Effector CD8-positive, alpha-beta T cell (primary cell): ENCODE results near the gene ZBTB7C.

ENCODE experiments used
- DNase-seq: peaks from one replicate; lab custom pipeline; 2025; lab: John Stamatoyannopoulos, UW

Gene ZBTB7C

GRCh38 chr18:48354746-48355260 is 54.4 kb downstream of the ZBTB7C start:
- DNase-seq: no peak

DNA sequence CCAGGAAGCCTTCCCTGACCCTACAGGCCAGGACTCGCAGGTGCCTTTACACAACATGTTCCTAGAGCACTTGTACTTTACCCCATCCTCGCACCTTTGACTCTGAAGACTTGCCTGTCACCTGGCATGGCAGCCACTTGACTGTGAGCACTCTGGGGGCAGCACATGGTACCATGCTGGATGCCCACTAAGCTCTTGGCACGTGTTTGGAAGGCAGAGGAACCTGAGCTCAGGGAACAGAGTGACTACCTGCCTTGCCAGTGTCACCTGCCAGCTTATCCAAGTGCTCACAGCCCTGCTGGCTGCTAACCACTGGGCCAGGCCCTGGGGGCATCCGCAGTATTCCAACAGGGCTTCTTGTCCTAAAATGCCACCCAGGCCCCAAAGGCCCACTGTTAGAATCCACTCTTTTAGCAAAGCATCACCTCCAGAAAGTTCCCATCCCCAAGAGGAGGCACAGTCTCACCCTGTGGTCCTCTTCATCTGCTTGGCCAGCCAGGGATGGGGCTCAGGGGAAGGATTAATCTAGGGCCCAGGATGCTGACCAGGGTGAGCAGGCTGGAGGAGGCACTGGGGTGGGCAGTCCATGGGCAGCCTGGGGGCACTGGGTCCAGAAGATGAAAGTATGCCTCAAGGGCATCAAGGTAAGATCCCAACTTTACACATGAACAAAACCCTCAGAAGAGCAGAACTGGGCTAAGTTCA is 57.0 kb downstream of the ZBTB7C start:
- DNase-seq: no peak

DNA sequence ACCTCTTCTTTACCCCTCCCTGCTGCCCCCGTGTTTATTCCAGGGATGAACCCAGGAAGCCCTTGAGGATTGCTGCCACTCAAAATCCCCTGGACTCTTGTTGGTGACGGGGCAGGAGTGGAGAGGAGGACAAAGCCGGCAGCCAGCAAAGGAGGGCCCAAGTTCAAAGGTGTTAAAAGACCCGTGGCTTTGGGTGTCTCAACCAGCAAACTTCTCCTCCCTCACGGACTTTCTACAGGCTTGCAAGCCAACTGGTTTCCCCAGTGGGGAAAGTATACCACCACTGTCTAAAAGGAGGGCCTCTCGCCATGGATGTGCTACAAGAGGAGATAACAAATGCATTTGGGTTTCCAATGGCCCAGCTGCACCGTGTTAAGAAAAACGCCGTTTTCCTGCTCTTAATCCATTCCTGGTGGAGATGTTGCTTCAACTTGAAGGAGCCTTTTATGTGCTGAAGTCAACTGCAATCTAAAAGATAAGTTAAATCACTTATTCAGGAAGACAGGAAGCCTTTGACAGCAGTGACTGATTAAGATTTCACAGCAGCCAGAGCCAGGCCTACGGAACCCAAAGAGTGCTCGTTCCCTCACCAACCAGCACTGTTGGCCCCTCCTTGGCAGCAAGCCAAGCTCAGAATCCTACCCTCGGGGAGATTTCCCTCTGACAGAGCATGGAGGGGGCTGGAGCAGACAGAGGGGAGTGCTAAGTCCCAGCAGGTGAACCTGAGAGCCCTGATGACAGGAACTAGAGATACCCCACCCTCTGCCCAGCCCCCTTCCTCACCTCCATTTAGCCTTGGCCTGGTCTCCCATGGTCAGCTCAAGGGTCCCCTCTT is 57.8 kb downstream of the ZBTB7C start:
- no peak for DNase-seq

- no peak for DNase-seq
These were observed 60.4 kb downstream of the ZBTB7C start for GRCh38 chr18:48348739-48349138.

- DNase-seq: no peak
These were observed 61.3 kb downstream of the ZBTB7C start for GRCh38 chr18:48347756-48348326.

GRCh38 chr18:48345596-48345995 is 63.6 kb downstream of the ZBTB7C start:
- DNase-seq: no peak

- no peak for DNase-seq
These were observed 66.6 kb downstream of the ZBTB7C start for GRCh38 chr18:48342581-48342980.

DNA sequence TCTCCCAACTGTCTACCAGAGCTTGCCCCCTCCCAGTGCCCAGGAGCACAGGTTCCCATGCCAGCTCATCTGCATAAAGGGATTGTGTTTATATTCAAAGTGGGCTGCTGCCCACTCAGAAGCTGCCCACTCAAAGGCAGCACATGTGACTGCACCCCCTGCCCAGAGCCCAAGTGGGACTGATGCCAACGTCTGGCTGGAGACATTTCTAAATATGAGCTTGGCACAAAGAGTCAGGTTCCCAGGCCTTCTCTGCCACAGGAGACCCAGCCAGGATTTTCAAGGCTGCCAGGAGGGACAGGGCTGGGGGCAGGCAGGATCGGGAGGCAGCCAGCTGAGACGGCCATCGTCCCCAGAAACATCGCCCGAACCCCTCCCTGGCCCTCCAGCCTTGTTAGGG is 67.1 kb downstream of the ZBTB7C start:
- DNase-seq: no peak

DNA sequence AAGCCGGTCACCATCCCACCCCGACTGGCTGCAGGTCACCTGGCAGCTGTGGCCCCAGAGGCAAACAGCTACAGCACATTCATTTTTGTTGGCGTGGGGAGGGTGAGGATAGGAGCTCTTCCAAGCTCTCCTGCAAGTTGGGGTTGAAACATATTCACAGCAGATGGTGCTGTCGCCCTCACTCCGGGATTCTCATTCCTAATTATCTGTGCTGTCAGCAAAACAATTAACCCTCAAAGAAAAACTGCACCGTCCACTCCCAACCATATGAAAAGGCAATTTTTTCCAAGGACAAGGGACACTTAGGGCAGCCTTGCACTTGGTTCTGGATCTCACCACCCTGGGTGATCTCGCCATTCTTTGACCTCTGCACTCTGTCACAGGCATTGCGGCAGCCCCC is 68.6 kb downstream of the ZBTB7C start:
- no peak for DNase-seq

DNA sequence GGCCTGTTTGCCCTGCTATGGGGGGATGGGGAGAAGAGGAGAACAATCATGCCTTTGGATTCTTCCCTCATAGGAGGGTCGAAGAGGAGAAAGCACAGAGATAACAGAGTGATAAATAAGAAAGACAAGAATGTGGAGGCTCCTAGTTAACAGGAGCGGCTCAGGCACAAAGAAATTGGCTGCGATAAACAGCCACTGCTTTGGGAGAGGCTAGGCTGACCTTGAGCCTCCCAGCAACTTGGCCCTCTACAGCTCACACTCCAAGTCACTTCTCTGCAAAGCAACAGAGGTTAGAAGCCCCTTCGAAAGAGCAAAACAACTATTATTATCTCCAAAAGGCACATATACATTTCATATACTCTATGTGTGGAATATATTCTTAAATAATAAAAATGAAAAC is 69.5 kb downstream of the ZBTB7C start:
- DNase-seq: no peak

GRCh38 chr18:48338915-48339314 is 70.3 kb downstream of the ZBTB7C start:
- no peak for DNase-seq

DNA sequence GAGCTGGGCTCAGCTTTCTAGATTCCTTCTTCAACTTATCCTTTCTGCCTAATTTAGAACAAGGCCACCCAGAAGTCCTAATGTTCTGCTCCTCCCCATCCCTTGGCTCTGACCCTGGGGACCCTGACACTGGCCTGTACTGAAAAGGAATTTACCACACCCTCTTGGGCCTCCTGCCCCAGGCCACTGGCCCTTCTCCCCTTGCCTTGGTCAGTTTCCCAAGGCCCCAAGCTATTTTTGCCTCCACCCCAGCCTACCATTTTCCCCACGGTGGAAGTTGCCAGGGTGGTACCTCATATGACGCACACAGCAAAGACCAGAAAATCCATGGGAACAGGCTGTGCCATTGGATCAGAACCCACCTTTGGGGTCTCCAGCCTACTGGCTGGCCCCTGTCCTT is 72.1 kb downstream of the ZBTB7C start:
- no peak for DNase-seq

GRCh38 chr18:48336332-48336731 is 72.9 kb downstream of the ZBTB7C start:
- DNase-seq: no peak

GRCh38 chr18:48335829-48336228 is 73.4 kb downstream of the ZBTB7C start:
- no peak for DNase-seq

DNA sequence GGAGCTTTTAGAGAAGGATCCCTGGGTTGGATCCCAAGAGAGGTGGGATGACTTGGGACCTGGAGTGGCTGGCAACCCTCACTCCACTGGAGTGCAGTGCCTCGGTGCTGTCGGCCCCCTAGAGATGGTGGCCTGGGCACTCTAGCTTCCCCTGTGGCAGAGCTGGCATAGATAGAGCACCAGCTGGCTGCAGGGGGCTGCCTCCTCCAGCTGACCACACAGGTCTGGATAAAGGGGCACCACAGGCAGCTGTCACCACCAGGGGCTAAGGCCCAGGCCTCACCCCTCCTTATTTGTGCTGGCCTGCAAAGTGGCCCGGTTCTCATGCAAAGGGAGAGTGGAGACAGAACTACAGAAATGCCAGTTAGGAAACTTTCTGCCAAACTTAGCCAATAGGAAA is 74.3 kb downstream of the ZBTB7C start:
- DNase-seq: no peak

DNA sequence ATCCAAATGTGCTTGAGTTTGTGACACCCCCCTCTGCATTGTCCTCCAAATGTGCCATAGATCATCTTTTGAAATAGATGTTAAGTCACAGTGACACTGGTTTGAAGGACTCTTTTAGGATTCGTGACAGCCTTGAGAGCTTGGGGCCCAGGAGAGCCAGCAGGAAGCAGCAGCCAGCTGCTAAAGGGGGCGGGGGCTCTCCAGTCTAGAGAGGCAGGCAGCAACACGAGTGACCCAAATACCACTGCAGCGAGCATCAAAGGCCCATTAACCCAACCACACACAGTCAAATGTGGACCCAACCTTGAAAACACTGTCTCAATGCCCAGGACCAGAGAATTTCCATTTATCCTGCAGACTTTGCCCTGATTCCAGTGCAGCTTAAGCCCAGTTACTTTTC is 75.6 kb downstream of the ZBTB7C start:
- no peak for DNase-seq

- DNase-seq: no peak
These were observed 78.9 kb downstream of the ZBTB7C start for GRCh38 chr18:48330016-48330991.

GRCh38 chr18:48328473-48329210 is 80.5 kb downstream of the ZBTB7C start:
- no peak for DNase-seq

- no peak for DNase-seq
These were observed 82.1 kb downstream of the ZBTB7C start for GRCh38 chr18:48326901-48327675.

DNA sequence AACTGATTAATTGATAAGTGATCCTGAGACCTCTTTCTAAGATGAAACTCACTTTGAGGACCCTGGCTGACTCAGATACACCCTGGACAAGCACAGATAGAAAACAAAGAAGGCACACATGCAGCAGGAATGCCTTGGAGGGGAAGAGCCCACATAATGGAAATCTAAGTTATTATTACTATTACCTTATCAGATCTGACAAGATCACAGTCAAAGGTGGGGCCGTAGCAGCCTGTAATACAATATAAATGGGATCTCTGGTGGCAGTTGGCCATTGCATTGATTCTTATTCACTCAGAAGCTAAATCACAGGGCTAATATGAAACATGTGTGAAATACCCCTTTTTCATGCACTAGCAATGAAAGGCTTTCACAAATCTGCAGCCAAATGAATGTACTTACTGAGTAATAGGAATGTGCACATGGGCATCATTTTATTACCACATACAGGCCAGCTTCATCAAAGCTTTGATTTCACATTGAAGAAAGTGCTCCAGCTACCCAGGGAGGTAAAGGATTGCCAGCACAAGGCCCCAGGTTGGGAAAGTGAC is 84.0 kb downstream of the ZBTB7C start:
- DNase-seq: no peak
